GM19099 (cell line): ENCODE data around the gene SUCO.

Experiments
- POLR2A ChIP-seq: IDR thresholded peaks from 3 replicates; pipeline ENCODE4 v1.6.1; 2011; ENCODE audit warnings: low read depth; ENCODE audit not compliant: insufficient read length; ENCODE audit errors: extremely low read depth

SUCO gene

DNA sequence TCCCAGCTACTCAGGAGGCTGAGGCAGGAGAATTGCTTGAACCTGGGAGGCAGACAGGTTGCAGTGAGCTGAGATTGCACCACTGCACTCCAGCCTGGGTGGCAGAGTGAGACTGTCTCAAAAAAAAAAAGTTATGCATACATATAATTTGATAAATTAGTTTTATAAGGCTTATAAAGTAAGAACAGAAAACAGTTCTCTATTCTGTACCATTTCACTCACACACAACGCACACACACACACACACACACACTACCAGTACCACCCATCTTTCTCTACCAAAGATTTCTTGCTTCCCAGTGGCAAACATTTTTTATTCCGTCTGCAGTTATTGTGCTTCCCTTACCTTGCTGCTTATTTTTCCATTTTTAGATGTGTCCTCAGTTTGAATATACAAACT, 79.5 kb downstream of the SUCO start:
- no peak for TF ChIP-seq POLR2A

DNA sequence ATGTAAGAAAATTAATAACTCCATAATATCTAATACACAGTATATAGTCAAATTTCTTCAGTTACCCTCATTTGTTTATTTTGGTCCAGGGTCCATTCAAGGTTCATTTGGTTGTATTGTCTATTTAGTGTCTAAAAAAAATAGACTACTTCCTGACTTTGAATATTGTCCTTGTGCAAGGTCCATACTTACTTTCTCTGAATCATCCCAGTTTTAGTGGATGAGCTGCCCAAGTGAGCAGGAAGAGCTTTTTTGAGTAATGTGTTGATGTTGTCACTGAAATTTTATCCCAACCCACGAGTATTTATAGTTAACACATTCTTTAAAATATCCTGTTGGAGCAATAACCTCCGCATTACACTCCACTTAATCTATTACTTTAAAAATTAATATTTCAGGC, 80.3 kb downstream of the SUCO start:
- TF ChIP-seq POLR2A: no peak

DNA sequence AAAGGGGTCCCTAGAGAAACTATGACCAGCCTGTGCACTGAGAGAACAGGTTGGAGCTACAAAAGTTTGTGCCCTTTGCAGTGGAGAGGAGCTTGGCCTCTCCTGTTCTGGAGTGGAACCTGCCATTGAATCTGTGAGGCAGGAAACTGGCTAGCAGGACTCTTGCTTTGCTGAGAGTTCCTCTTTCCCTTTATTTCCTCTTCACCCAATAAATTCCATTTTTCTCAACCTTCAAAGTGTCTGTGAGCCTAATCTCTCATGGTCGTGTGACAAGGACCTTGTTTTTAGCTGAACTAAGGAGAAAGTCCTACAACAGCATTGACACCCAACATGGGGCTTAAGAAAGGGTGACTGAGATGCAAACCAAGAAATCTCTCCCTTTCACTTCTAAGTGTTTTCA, 83.2 kb downstream of the SUCO start:
- no peak for TF ChIP-seq POLR2A

DNA sequence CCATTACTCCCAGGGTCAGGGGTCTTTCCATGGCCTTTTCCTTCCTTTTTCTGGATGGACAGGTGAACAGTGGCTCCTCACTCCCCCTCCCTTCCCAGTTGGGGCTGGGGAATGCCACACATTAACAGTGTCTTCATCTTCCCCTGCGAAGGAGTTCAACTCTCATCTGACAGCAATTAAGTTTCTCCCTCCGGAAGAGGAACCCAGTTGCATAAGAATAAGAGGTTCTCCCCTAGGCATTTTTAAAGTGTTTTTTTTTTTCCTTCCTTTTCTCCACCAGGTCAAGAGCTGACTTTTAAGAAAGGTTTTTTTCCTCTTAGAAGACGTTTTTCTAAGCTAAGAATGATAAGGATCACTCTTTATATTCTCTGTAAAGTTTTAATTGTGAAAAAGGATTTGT, 83.7 kb downstream of the SUCO start:
- no peak for TF ChIP-seq POLR2A

DNA sequence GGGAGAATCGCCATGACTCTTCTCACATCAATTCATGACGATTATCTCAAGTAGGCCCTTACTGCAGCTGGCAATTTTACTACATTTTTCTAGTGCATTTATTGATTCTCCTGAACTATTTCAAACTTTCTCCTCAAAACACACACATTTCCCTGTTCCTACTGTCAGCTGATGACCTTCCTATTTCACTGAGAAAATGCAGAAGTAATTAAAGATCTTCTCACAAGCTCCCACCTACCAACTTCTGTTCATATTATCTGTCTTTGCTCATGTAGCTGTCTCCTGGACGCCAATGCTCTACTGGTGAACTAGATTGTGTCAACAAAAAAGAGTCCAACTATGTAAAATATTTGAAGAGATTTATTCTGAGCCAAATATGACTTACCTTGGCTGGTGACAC, 89.6 kb downstream of the SUCO start:
- no peak for TF ChIP-seq POLR2A

DNA sequence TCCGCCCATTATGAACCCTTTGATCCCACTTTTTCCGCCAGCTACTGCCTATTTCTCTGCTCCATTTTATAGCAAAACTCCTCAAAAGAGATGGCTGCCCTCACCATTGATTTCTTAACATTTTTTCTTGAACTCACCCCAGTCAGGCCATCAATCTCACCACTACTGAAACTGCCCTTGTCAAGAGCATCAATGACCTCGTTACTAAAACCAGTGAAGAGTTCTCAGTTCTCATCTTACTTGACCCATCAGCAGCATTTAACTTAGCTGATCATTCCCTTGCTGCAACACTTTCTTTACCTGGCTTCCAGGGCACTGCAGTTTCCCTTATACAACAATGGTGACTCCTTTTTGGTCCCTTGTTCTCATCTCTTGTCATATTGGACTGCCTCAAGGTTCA, 90.8 kb downstream of the SUCO start:
- no peak for TF ChIP-seq POLR2A

DNA sequence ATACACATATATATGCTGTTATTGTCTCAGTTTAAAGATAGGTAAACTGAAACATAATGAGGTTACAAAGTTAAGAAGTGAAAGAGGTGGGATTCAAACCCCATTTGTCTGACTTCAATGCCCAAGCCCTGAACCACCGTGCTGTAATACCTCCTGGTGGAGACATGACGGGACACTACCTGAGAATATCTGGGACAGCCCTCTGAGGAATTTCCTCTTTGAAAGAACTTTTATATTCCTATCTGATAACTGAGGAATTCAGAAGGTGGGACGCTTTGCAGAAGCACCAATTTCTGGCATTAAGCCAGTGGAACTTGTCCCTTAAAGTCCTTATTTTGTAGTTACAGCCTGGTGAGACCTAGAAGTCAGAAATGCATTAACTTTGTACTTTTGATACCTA, 93.9 kb downstream of the SUCO start:
- no peak for TF ChIP-seq POLR2A

DNA sequence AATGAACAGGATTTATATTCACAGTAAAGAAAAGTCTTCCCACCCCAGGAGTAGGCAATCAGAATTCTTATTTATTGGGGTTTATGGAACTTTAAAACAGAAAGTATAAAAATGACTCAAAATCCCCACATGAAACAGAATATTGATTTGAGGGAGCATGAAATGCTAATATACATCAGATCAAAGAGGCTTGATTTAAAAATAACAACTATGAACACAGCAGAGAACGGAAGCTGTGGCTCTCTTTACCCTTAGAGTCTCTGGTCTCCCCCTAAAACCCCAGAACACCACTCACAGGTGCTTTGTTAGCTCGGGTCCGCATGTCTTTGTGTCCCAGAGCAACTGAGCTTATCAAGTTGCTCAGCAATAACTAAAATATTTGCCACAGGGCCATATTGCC, 94.8 kb downstream of the SUCO start:
- no peak for TF ChIP-seq POLR2A

DNA sequence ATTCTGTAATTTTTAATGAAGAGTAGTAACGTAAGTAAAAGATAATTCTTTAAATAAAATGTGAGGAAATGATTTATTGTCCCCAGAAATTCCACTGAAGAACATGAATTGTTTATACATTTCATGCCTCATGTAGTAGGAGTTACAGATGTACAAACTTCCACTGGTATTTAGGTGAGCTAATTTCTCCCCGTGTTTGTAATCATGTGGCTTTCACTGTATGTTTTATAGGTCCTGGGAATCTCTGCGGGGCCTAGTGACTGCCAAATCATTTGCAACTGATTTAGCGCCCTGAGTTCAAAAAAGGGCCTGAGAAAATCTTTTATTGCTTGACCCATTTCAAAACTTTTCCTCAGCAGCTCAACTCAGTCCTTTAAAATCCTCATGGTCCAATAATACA, 95.5 kb downstream of the SUCO start:
- TF ChIP-seq POLR2A: no peak

DNA sequence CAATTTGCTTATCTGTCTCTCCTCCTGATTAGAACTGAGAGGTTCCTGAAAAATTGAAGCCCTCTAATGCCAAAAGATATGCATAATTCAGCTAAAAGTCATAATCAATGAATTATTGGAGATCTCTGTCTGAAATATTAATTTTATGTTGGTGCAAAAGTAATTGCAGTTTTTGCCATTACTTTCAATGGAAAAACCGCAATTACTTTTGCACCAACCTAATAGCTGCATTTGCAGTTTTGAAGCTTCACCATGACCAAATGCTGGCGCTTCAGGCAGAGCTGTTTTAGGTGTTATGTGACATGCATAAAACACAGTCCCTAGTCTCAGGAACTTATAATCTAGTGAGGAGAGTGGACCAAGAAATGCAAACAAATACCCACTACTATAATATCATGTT, 96.2 kb downstream of the SUCO start:
- TF ChIP-seq POLR2A: no peak

DNA sequence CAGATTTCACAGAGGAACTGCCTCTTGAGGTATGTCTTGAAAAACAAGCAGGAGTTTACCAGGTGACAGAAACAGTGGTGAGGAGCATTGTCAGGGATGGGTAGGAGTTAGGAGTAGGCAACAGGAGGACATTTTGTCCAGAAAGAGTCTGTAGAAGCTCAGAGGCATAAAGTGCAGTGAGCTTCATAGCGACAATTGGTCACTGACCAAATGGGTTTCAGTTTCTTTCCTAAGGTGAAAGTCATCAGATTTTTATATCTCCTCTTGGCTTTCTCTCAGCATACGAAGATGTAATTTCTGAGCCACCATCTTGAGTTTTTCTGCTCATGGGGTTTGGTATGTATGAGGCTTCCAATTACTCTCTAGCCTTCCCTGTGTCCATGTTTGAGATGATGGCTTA, 96.7 kb downstream of the SUCO start:
- TF ChIP-seq POLR2A: no peak

DNA sequence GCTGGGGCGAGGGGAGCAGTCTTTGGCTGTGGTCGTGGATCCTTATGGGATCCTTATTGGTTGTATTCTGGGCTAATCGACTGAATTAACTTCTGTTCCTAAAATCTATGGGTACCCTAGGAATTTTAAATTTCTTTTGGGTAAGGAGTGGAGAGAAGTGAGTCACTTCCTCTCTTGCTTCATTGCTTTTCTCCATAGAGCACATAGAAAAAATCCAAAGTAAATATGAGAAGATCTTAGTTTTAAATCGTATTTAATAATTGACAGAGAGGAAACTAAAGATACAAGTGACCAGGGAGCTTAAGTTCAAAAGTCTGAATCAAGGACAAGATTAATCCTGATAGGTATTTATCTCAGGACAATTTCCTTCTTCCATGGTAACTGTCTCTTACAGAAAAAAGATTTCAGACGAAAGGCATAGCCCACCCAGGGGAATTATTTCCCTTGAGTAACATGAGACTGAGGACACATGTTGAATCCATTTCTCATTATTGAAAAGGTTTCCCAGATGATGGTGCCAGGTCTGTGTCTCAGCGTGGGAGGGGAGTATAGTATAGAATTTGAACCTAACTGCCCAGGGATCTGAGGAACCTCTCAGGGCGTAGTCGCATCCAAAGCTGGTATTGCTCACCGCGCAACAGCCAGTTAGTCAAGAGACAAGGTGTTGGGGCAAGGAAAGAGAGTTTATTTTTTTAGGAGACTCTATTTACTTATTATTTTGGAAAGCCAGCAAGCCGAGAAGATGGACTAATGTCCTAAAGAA, 97.3 kb downstream of the SUCO start:
- no peak for TF ChIP-seq POLR2A

DNA sequence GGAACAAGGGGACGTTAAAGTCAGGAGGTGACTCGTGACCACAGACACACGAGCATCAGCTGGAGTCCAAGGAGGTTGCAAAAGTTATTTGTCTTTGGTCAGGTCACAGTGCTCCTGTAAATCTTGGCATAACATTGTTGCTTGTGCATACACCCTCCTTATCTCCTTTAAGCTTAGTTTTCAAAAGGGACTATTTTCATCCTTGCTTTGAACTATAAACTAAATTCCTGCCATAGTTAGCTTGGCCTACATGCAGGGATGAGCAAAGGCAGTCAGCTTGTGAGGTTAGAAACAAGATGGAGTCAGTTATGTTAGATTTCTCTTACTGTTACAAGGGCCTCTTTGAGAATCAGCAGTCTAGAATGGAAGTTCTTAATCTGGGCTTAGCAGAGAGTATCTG, 97.9 kb downstream of the SUCO start:
- TF ChIP-seq POLR2A: no peak

DNA sequence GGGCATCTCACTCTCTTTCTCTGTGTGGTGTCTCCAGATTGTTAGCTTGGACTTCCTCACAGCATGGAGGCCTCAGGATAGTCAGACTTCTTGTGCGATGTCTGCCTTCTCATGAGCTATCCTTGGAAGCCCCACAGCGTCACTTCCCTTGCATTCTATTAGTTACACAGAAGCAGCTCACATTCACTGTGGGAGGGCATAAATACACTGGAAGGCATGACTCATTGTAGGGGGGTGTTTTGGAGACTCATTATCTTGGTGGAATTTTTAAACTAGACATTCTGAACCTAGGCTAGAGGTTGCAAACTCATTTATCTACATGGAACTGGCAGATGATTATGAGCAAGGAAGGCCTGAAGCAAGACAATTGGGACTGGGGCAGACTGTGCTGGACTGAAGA, 104.6 kb downstream of the SUCO start:
- TF ChIP-seq POLR2A: no peak

DNA sequence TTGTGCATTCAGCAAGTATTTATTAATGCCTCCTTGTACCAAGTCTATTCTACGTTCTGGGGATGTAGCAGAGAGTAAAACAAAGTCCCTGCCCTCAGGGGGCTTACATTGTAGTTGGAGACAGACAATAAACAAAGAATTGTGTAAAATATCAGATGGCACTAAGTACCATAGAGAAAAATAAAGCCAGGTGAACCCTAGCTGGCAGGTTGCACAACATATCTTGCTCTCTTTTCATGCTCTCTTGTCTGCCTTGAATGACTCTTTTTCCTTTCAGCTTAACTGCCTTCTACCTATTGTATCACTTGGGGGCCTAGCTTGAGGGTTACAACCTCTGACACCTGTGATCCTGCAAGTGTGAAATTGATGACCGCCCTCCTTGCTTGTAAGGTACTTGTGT, 105.3 kb downstream of the SUCO start:
- no peak for TF ChIP-seq POLR2A

DNA sequence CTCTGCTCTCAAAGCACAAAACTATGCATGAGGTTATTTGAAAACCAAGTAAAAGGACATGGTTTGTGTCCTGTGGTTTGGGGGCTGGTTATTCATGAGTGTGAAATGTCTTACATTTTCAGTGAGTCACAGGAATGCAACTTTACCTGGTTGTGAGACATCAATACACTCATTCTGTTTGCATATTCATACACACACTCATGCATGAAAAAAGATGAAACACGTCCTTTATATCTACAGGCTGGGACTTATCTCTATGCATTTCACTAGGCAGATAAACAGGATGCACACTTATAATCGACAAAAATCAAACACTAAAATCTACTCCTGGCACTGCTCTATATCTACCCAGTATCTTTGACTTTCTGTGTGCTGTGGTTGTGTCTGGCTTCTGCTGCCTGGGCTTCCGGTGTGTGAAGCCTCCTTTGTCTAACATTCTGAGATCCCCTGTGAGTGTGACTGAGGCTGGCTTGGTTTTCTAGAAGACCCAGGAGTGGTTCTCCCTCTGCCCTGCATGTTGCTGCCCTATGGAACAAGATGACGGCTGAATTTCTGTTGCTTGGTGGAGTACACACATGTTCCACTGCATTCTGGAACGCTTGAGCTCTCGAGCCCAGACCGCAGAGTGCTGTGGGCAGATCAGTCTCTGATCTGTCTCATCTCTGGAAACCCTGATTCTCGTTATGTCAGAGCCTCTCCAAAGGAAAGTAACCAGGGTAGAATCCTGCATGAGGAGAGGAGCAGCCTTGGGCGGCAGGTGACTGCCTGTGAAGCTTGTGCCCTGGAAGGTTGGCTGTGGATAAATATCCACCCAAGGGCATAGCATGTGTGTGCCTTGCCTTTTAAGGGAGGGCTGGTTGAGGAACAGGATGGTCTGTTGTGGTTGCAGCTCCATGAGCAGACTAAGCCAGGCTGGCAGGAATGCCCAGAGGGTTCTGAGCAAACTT, 106.2 kb downstream of the SUCO start:
- TF ChIP-seq POLR2A: no peak

DNA sequence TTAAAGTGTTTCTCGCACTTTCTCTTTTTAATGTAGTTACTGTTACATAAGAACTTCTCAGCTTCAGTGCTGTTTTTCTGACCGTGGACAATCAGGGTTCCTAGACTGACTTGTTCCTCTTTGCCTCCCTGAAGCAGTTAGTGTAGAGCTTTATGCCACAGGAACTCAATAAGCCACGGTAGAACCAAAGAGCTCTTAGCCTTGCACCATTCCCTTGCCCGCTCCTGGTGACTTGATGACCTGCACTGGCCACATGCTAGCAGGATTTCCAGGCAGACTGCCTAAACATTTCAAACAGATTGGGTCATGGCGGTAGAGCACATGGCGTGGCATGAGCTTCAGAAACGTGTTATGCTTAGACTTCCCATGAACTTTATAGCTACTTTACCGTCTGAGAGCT, 107.2 kb downstream of the SUCO start:
- no peak for TF ChIP-seq POLR2A

DNA sequence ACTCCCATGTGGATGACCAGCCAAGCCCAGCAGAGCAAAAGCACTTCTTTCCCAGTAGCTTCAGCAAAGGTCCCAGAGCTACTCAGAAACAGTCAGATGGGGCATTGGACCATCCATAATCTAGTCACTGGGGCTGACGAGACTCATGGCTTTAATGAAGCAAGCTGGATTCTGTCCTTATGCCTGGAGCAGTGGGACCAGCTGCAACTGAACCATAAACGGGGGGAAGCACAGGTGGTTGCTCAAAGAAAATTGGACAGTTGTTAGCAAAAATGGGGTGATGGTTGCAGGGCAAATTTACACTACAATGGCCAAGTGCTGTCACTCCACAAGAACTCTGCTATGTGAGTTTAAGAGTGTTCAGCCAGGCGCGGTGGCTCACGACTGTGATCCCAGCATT, 108.5 kb downstream of the SUCO start:
- no peak for TF ChIP-seq POLR2A
